HG02938 (cell line): ENCODE data around the gene NECTIN3.

Source experiments
- ATAC-seq: cut with Tn5 transposase; IDR thresholded peaks from one replicate; pipeline ENCODE4 v1.9.1; 2021; ENCODE audit warnings: mild to moderate bottlenecking, moderate library complexity; ENCODE audit not compliant: unreplicated experiment

NECTIN3 gene, protein sequence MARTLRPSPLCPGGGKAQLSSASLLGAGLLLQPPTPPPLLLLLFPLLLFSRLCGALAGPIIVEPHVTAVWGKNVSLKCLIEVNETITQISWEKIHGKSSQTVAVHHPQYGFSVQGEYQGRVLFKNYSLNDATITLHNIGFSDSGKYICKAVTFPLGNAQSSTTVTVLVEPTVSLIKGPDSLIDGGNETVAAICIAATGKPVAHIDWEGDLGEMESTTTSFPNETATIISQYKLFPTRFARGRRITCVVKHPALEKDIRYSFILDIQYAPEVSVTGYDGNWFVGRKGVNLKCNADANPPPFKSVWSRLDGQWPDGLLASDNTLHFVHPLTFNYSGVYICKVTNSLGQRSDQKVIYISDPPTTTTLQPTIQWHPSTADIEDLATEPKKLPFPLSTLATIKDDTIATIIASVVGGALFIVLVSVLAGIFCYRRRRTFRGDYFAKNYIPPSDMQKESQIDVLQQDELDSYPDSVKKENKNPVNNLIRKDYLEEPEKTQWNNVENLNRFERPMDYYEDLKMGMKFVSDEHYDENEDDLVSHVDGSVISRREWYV

DNA sequence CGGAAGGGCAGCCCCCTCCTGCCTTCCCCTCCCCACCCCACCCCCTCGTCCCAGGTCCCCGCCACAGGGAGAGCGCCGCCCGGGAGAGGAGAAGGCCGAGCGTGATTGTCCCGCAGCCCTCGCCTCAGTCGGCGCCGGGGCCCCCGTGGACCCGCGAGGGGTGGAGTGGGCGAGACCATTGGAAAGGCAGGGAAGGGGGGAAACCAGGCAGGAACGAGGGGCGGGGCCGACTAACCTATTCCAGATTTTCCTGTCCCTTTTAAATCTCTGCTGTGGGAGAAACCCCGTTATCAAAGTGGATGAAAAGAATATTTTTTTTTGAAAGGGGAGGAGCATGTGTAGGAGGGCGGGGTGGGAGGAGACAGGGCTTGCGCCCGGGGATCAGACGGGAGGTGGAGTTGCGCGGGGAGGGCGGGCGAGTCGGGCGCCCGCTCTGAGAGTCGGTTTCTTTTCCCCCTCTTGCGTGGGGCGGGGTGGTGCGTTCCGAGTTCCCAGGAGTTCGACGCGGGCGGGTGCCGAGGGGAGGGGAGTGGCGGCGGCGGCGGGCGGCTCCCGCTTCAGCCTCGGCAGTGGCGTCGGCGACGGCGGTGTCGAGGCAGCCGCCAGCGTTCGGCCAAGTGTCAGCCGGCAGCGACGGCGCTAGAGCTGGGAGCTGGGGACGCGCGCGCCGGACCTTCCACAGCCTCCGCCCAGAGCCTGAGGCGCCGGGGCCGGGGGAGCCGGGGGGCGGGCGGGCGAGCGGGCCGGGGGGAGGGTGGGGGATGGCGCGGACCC, at the start of gene NECTIN3:
Gene NECTIN3, plus strand, starts transcription at position 560 of the 774 bp plus-strand sequence. Its CDS starts 202 bp downstream, at position 762.
- ATAC-seq: peak; percentile 80

DNA sequence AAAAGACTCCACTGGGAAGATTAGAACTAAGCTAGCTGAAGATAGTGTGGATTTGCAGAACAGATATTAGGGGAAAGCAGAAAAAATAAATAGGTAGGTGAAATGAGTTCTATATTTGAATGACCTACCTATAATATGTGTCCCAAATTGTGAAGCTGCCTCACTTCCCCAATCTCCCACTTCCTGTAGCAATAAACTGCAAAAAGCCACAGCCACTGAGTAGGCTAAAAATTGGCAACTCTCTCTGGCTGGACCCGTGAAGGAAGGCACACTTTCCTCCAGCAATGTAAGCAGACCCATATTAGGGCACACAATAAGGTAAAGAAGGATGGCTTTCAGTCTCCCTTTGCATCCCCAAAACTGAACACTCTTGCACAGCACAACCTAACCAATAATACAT, 43.7 kb upstream of the NECTIN3 start:
- no peak for ATAC-seq

DNA sequence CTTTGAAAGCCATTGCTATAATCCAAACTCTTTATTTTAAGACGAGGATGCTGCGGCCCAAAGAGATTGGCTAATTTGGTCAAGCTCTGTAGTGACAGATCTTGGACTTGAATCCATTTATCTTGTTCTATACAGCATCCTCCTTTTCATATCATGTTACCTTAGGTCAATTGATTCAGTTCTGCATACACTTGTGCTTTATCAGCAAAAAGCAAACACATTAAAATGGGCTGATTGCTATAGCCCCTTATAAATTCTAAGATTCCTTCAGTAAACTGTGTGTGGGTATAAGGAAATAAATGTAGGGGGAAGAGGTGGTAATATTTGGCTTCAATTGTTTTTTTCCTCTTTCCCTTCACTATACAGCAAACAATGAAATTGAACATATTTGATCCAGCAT, 40.1 kb upstream of the NECTIN3 start:
- no peak for ATAC-seq

DNA sequence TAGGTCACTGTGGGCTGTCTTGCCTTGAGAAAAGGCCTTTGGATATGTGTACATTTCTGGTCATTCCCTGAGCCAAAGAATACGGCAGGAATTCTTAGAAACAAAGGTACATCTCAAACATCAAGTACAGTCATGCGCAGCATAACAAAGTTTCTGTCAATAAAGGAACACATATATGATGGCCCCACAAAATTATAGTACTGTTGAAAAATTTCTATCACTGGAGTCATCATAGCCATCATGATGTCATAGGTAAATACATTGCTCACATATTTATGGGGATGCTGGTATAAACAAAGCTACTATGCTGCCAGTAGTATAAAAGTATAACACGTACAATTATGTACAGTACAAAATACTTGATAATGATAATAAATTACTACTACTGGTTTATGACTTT, 38.9 kb upstream of the NECTIN3 start:
- no peak for ATAC-seq

DNA sequence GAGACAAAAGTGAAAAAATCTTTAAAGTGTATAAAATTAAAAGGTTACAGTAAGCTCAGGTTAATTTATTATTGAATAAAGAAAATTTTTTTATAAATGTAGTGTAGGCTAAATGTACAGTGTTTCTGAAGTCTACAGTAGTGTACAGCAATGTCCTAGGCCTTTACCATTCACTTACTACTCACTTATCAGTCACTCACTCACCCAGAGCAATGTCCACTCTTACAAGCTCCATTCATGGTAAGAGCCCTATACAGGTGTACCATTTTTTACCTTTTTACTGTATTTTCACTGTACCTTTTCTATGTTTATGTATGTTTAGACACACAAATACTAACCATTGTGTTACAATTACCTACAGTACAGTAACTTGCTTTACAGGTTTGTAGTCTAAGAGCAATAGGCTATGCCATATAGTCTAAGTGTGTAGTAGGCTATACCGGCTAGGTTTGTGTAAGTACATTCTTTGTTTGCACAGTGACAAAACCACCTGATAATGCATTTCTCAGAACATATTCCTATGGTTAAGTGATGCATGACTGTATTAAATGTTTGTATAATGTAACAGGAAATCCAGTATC, 38.1 kb upstream of the NECTIN3 start:
- no peak for ATAC-seq

DNA sequence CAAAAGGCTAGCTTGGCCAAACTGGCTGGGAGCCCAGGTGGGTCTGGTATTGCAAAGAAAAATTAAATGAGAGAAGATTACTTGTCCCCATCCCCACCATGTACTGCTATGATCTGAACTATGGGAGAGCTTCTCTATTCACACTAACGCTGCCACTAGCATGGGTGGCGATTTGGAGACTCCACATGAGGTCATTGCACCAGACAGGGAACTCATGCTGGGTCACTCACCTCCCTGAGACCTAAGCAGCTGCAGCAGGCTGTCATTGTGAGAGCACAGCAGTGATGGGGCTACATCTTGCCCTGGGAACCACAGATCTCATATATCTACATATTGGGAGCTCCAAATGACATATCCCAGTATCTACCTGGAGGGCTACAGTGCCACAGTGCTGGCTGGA, 36.3 kb upstream of the NECTIN3 start:
- ATAC-seq: no peak

DNA sequence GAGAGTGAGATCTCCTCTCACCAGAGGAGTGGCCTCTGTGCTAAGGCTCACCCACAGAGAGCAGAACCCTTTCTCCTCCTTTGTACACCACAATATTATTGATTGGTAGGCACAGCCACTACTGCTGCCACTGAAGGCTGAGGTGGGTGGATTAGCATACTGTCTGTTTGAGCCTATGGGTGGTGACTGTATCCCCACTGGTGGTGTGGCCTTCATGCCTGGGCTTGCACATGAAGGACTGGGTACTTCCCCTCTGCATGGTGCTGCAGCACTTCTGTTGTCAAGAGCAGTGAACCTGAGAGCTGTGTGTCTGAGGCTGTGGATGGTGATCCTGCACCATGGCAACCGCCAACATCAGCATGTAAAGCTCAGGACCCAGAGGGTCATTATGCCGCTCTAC, 35.7 kb upstream of the NECTIN3 start:
- no peak for ATAC-seq

DNA sequence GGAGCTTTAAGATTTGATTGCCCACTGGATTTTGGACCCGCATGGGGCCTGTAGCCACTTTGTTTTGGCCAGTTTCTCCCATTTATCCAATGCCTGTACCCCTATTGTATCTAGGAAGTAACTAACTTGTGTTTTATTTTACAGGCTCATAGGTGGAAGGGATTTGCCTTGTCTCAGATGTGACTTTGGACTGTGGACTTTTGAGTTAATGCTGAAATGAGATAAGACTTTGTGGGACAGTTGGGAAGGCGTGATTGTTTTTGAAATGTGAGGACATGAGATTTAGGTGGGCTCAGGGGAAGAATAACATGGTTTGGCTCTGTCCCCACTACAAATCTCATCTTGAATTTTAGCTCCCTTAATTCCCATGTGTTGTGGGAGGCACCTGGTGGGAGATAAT, 30.7 kb upstream of the NECTIN3 start:
- ATAC-seq: no peak

DNA sequence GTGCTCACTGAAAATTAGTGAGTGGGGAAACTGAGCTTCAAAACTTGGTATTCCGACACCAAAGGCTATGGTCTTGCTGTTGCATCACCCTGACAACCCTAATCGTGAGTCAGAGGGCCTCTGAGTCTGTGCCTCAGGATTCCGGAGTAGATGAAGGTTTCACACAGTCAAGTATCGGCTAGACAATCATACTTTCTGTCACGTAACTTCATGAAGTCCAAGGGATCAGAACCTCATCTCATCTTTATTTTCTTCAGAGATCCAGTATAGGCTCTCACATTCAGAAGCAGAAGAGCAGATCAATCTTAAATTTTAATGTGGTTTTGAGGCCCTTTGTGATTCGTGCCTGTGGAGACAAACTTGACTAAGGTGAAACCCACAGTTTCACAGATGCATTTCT, 26.1 kb upstream of the NECTIN3 start:
- ATAC-seq: no peak

DNA sequence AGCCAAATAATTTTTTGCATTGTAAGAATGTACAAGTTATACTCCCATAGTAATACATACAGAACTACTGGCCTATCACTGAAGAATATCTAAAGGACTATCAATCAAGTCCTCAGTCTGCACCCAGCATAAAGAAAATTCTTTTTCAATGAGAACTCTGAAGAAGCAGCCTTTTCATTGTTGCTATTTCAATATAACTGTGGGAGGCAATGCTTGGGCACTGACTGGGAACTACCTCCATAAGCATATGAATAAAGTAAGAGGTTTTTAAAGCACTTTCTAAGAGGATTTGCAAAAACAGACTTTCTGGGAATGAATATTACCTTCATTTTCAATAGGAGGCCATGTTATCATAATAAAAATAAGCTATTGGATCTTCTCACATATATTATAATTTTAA, 24.6 kb upstream of the NECTIN3 start:
- ATAC-seq: no peak

DNA sequence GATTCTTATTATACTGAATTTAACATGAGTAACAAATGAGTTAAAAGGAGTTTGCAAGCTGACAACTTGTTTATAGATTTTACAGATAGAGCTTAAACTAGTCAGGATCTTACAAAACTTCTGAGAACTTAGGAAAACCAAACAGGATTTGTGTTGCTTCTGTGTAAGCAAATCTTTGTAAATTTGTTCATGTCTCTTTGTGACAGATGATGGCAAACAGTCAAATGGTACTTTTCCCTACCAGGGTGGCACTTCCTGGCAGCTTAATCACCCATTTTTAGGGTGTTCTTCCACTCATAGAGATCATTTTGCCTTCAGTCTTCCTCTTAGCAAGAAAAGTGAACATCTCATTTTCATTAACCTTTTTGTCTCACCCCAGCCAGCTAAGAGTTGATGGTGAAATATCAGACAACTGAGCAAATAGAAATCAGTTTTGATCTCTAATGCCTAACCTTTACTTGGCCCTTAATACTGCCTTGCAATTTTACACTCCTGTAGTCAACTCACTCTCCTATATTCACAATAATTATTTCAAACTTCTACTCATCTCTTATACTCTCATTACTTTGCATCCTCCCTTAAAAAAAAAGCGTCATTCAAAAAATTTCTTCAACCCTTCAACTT, 23.7 kb upstream of the NECTIN3 start:
- no peak for ATAC-seq

DNA sequence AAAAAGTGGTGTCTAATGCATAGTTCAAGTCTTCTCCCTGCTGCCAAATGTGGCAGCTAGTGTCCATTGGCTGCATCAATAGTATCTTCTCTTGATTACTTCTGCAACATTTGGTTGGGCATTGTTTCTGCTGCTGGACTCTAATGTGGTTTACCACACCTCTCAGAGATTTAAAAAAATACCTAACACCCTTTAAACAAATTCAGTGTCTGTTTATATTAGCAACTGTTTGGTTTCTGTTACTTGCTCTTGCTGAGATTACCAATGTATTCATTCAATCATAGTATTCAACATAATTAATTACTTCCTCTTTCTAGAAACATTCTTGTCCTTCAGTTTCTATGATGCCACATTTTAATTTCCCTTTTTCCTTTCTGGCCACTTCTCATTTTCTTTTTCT, 20.3 kb upstream of the NECTIN3 start:
- ATAC-seq: no peak

DNA sequence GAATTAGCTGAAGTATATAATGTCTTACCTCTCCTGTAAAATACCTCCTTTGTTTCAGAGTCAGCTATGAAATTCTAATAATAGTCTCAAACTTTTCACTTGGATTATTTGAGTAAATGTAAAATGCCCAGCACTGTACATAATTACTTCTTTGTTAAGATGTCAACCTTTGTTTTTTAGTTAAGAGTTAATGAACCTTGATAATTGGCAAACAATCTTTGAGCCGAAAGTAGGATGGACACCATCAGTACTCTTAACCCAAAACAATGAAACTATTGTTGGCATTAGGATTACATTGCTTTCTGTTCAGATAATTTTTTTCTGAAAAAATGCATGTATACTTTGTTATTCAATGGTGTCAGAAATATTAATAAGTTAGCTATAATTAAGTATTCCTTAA, 3.0 kb upstream of the NECTIN3 start:
- ATAC-seq: no peak

DNA sequence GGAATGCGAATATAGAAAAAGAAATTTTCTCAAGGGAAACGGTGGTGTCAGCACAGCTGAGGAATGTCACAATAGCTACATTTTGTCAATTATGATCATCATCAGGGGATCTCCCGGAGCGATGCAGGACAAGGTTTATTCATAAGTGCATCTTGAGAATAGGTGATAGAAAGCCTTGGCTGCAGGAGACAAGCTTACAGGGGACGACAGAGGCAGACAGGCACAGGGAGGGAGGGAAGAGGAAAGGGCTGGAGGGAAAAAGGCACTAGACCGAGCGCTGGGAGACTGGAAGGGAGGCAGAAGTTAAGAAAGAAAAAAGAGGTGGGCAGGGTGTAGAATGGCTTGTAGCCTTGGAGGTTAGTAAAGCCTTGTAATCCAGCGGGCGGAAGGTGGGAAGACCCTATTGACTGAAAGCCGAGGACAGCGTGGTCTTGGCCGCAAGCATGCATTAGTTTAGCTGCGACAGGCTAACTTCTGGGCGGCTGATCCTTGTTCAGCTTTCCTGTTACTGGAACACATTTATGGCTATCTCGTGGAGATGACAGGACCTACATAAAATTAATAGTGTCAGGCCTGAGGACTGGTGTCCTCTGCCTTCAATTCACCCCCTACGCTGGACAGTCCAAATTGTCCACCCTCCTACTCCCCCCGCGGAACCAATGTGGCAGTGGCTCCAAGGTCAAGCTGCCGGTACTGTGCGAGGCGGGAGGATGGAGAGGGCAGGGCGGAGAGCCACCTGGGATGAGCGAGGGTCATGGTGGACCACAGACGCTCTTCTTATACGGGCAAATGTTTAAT, 1.4 kb upstream of the NECTIN3 start:
- ATAC-seq: no peak

DNA sequence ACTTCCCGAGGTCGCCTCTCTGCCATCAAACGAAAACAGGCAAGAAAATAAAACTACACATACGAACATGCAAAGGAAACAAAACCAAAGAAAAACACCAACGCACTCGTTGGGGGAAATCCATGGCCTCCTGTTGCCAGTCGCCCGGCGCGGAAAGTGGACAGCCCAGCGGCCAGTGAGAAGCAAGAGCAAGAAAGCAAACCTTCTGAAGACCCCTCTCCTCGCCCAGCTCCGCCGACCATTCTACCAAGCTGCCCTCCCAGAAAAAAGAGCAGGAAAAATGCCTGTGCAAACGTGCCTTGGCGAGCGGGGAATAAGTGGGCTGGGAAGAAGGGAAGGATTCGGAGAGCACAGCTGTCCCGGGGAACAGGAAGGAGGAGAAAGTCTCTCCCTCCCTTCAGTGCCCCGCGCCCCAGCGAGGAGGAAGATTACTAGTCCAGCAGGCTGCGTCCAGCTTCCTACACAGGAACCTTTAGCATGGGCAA, 802 bp upstream of the NECTIN3 start:
- ATAC-seq: peak; percentile 7

DNA sequence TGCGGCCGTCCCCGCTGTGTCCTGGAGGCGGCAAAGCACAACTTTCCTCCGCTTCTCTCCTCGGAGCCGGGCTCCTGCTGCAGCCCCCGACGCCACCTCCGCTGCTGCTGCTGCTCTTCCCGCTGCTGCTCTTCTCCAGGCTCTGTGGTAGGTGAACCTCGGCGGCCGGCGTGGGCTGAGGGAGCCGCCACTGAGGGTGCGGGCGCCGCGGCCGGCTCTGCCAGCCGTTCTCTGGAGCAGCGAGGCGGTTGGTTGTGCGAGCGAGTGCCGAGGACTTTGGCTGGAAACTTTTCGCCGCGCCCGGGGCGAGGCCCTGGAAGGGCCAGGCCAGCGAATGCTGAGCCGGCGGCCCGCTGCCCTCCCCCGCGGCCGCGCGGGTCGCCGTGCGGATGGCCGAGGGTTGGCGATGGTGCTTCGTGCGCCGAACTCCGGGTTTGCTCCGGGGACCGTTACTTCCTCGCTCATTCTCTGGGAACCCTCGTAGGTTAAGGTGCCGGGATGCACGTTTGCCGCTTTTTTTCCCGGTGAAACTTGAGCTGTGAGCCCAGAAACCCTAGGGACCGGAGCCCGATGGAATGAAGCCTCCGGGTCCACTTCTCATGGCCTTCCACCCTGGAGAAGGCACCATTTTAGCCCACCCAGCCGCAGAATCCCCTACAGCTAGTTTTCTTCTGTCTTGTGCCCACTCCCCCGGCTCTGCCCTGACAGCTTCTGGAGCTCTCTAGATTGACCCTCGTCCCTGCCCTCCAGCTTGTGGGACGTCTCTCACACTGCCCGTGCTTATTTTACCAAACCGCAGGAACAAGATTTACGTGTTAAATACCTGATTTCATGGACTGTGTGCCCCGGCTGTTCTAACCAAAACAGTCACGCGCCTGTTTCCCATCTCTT, 660 bp downstream of the NECTIN3 start:
- peak; percentile 23 for ATAC-seq

DNA sequence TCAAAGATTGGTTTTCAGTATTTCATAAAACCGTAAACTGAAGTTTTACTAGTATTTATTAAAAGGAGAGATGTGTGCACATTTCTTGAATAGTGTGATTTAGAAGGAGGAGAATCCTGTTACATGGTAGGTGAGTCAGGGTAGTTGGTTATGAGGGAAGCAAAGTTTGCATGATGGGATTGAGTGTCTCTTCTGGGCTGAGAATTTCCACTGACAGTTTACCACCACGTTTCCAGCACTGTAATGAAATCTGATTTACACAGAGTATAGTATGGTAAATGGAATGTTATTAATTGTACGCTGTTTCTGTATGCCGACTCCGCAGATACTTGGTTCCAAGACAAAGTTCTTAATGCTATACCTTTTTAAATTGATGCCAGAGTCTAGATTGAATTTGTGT, 1.6 kb downstream of the NECTIN3 start:
- ATAC-seq: no peak

DNA sequence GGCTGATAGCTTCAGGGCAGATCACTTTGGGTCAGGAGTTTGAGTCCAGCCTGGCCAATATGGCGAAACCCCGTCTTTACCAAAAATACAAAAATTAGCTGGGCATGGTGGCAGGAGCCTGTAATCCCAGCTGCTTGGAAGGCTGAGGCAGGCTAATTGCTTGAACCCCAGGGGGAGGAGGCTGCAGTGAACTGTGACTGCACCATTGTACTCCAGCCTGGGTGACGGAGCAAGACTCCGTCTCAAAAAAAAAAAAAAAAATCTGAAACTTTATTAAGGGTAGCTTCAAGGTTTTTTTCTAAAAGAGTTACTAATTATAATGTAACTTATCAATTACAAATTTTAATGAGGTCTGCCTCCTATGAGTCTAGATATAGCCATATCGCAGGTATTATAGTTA, 5.1 kb downstream of the NECTIN3 start:
- no peak for ATAC-seq

DNA sequence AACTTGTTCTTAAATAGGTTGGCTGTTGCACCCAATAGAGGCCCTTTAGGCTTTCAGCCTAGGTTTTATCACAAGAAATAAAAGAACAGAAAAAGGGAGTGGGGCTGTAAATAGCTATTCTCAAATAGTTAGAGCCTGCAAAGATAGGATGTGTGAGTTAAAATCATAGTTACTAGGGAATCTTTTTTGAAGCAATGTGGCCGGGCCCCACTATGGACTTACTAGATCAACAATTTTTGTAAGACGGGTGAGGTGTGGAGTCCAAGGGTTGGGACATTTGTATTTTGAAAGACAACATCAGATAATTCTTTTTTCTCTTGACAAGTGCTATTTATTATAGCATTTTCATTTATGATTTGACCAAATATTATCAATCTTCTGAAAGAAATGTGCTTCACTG, 5.8 kb downstream of the NECTIN3 start:
- no peak for ATAC-seq
